Activated CD4-positive, alpha-beta memory T cell treated with anti-CD3 and anti-CD28 coated beads, Interleukin-2, amount 10 ng/mL, durations not matched to agents 7 days and 5 days (primary cell): ENCODE measurements around the gene CBX4. TPM values are rescaled to one million over a fixed set of nuclear protein-coding genes. Genes with fewer than 3 reads are reported as not detected.
"Not testable (repeated sequence)": the region's sequence is repeated elsewhere in the genome, so short reads cannot be mapped to it uniquely, and the experiment has no call there.

Experiments used
- CTCF ChIA-PET: fragments of 350-600 bp; sonication (Branson Sonifier 250); formaldehyde crosslinking; loops from one replicate; lab custom pipeline; 2021; ENCODE audit warnings: antibody characterized with exemption, inconsistent platforms; lab: Charles Lee
- POLR2A ChIA-PET: fragments of 350-600 bp; sonication (Branson Sonifier 250); formaldehyde crosslinking; loops from one replicate; lab custom pipeline; 2021; ENCODE audit warnings: antibody characterized with exemption; lab: Charles Lee
- DNase-seq: peaks from one replicate; pipeline ENCODE4 v3.0.0-alpha.2; 2020
- H3K27ac Mint-ChIP-seq: one replicate; pipeline ENCODE4 v1.8.0; 2021; ENCODE audit warnings: mild to moderate bottlenecking, mixed read lengths
- H3K27me3 Mint-ChIP-seq: one replicate; pipeline ENCODE4 v1.8.0; 2021; ENCODE audit warnings: mixed read lengths
- H3K36me3 Mint-ChIP-seq: one replicate; pipeline ENCODE4 v1.8.0; 2021; ENCODE audit warnings: low read depth, mixed read lengths
- H3K4me1 Mint-ChIP-seq: one replicate; pipeline ENCODE4 v1.8.0; 2021; ENCODE audit warnings: mixed read lengths
- H3K4me3 Mint-ChIP-seq: one replicate; pipeline ENCODE4 v1.8.0; 2021; ENCODE audit warnings: mild to moderate bottlenecking, mixed read lengths
- H3K9me3 Mint-ChIP-seq: one replicate; pipeline ENCODE4 v1.8.0; 2021; ENCODE audit warnings: mixed read lengths
- total RNA-seq, 2 experiments: library from RNA; stranded (reverse); gene quantifications; one replicate each; pipeline ENCODE4 v1.2.3, GENCODE V29; 2021

The CBX4 gene
- total RNA-seq, 2 experiments from 2014 or later: 34.4 to 36.5 TPM

DNA sequence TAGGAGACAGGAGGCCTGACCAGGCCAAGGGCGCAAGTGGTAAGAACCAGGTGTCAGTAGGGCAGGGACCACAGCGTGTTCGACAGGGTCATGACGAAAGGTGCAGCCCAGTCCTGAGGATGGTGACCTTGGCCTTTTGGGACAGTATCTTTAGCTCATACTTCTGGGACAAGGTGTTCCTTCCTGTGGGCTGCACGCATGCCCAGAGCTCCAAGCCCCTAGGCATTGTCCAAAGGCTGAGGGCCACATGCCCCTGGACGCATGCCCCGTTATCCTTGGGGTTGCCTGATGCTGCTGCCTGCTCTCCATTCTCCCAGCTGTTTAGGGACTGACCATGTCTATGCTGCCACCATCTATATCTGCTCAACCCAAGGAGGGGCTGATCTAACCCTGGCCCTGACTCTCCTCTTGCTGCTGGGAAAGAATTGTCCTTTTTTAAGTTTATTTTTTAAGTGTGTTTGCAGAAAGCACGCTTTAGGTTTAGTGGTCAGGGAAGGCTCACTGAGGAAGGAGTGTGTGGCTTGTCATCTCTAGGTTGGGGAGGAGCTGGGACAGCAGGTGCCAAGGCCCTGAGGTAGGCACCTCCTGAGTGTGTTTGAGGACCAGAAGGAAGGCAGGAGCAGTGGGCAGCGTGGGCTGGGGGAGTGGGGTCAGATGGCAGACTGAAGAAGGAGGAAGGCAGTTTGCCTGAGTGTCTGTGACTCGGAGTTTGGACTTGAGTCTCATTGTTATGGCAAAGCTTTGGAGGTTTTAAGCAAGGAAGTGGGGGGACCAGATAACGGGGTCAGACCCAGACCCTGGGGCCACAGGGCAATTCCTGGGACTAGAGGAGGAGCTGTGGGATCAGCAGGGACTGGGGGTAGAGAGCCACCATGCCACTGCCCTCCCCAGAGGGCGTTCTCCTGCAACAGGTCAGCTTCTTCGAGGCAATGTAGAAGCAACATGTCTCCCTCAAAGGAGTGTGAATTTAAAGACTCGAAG is 15.1 kb upstream of the CBX4 start:
- Mint-ChIP-seq H3K27ac (no peak overlapping the region), H3K9me3 (no peaks in the 10 kb centered on the region), H3K4me1 (peaks cover 7% of the 10 kb centered on the region), H3K27me3 (peaks cover 11% of the 10 kb centered on the region), H3K4me3 (no peak overlapping the region), H3K36me3 (no peaks in the 10 kb centered on the region)
- POLR2A ChIA-PET: interaction anchor here (1.0 kb wide), 1 partner anchor 15 kb away, joined by 3 read pairs; the partner anchor contains the start of gene CBX4
- DNase-seq: no peak
- CTCF ChIA-PET: interaction anchor here (0.6 to 1.3 kb wide), 3 partner anchors 10 to 130 kb away, joined by 3 to 6 read pairs (median 4); partner anchors contain the start of gene CBX4

DNA sequence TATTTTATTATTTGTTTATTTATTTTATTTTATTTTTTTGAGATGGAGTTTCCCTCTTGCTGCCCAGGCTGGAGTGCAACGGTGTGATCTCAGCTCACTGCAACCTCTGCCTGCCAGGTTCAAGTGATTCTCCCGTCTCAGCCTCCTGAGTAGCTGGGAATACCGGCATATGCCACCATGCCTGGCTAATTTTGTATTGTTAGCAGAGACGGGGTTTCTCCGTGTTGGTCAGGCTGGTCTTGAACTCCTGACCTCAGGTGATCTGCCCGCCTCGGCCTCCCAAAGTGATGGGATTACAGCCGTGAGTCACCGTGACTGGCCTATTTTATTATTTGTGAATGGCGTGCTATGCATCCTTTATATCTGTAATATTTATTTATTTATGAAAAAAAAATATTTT is 13.9 kb upstream of the CBX4 start:
- H3K27ac Mint-ChIP-seq, H3K9me3 Mint-ChIP-seq, DNase-seq, H3K4me3 Mint-ChIP-seq, H3K36me3 Mint-ChIP-seq, POLR2A ChIA-PET, H3K4me1 Mint-ChIP-seq: not testable (repeated sequence)
- peaks cover 17% of the 10 kb centered on the region for H3K27me3 Mint-ChIP-seq
- CTCF ChIA-PET: interaction anchor here (1.7 kb wide), 1 partner anchor 13 kb away, joined by 3 read pairs; no protein-coding TSS in a partner anchor

DNA sequence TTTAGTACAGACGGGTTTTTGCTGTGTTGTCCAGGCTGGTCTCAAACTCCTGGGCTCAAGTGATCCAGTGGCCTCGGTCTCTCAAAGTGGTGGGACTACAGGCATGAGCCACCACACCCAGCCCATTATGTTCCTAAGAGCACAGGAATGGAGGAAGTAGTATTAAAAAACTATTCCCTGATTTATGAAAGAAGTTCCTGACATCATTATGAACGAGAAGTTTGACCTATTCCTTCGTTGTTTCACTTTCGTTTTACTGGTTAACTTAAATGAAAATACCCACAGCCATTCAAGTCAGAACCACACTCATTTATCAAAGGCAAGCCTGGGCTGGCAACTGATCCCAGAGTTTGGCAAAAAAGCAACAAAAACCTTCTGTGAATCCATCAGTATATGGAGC is 13.5 kb upstream of the CBX4 start:
- no peak for DNase-seq
- Mint-ChIP-seq H3K36me3 (no peaks in the 10 kb centered on the region), H3K9me3 (no peaks in the 10 kb centered on the region), H3K27me3 (peaks cover 21% of the 10 kb centered on the region), H3K27ac (no peak overlapping the region), H3K4me3 (peak overlapping the region; percentile 52), H3K4me1 (peaks cover 7% of the 10 kb centered on the region)
- ChIA-PET POLR2A (no interaction called here), CTCF (interaction anchor here (1.7 kb wide), 1 partner anchor 12 kb away, joined by 3 read pairs; no protein-coding TSS in a partner anchor)

DNA sequence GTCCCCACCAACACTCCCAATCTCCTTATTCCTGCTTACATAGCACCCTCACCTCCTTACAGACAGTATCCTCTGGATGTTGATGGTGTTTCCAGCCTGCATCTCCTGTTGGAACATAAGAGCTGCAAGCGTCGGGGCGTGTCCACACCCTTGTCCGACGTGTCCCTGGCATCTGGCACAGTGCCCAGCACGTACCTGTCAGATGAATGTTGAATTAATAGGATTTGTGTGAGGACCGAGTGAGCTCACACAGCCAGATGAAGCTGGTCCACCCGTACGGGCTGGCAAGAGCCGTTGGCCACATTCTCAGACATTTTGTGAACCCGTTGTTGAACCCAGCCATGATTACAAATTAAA is 12.2 kb upstream of the CBX4 start:
- Mint-ChIP-seq H3K4me1 (peaks cover 7% of the 10 kb centered on the region), H3K36me3 (no peaks in the 10 kb centered on the region)

DNA sequence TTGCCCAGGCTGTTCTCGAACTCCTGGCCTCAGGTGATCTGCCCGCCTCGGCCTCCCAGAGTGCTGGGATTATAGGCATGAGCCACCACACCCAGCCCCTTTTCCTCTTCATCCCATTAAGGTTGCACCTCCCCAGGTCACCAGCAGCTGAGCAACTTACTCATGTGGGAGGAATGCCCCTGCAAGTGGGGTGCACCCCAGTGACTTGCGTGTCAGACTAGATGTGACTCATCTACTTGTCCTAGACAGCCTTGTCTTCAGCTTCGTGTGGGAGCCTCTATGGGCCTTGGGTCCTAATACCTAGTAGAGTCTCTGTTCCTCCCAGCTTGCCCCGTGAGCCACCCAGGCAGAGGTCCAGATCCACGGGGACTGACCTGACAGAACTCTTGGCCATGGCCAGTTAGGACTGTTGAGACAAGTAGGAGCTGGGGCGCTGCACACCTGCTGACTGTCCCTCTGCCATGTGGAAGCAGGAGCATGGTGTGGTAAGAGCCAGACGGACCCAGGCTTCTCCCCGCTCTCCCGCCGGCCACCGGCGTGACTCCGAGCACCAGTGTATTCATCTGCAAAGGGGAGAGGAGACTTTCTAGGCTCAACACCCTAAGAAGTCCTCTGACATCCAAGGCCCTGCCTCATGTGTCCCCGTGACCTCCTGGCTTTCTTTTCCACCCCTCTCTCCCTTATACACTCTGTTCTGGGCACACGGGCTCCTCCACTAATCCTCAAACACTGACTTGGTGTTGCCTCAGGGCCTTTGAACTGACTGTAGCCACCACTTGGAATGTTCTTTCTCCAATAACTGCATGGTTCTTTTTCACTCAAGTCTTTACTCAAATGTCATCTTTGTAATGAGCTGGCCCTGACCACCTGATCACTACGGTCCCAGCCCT is 11.6 kb upstream of the CBX4 start:
- ChIA-PET CTCF (interaction anchor here (1.0 to 1.6 kb wide), 2 partner anchors 11 to 15 kb away, joined by 5 read pairs; partner anchors contain the start of gene CBX4), POLR2A (interaction anchor here (0.9 to 1.4 kb wide), 2 partner anchors 9 to 11 kb away, joined by 4 read pairs; partner anchors contain the start of gene CBX4)
- H3K27me3 Mint-ChIP-seq: peaks cover 25% of the 10 kb centered on the region
- H3K27ac Mint-ChIP-seq: no peak overlapping the region
- H3K4me1 Mint-ChIP-seq: peaks cover 9% of the 10 kb centered on the region
- H3K4me3 Mint-ChIP-seq: no peak overlapping the region
- H3K9me3 Mint-ChIP-seq: no peaks in the 10 kb centered on the region
- DNase-seq: no peak
- no peaks in the 10 kb centered on the region for H3K36me3 Mint-ChIP-seq

More for the DNA sequence above, 12.2 kb upstream of the CBX4 start:
- ChIA-PET POLR2A (interaction anchor here (1.4 kb wide), 1 partner anchor 10 kb away, joined by 4 read pairs; no protein-coding TSS in a partner anchor), CTCF (interaction anchor here (1.0 to 1.7 kb wide), 2 partner anchors 11 to 15 kb away, joined by 3 to 5 read pairs; no protein-coding TSS in a partner anchor)
- Mint-ChIP-seq H3K9me3 (no peaks in the 10 kb centered on the region), H3K27ac (no peak overlapping the region), H3K4me3 (no peak overlapping the region), H3K27me3 (peaks cover 19% of the 10 kb centered on the region)
- DNase-seq: no peak

DNA sequence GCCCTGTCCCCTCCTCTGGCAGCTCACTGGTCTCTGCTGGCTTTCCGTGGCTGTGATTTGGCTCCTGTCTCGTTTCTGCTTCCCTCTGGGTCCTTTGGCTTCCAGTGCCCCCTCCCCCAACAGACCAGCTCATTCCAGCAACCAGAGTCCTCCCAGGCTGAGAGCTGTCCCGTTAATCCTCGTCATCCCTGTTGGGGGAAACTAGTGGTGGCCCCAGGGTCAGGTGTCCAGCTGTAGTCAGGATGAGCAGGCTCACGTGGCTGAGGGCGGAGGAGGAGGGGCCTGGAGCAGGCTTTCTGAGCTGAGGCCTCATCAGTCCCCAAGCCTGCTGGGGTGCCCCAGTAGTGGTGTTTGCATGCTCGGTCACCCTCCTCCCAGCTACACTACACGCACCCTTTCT is 10.7 kb upstream of the CBX4 start:
- Mint-ChIP-seq H3K4me1 (peaks cover 9% of the 10 kb centered on the region), H3K27me3 (peaks cover 33% of the 10 kb centered on the region), H3K36me3 (no peaks in the 10 kb centered on the region), H3K9me3 (no peaks in the 10 kb centered on the region), H3K4me3 (no peak overlapping the region), H3K27ac (no peak overlapping the region)
- POLR2A ChIA-PET: interaction anchor here (0.9 kb wide), 1 partner anchor 10 kb away, joined by 4 read pairs; the partner anchor contains the start of gene CBX4
- CTCF ChIA-PET: interaction anchor here (1.6 kb wide), 1 partner anchor 10 kb away, joined by 5 read pairs; the partner anchor contains the start of gene CBX4
- no peak for DNase-seq

DNA sequence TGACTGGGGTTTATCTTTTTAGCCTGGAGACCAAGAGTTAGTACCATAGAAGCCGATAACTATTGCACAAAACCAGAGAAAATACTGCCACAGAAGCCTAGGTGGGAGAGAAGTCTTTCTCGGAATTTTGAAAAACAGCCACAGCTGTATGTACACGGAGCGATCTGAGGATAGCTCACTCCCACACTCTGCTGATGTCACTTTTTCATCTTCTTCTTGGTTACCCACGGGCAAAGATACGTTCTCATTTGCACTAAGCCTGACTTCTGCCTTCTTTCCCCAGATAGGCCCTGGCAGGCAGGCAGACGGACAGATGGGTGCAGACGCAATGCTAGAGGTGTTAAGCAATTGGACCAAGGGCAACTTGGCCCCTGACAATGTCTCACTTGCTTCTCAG is 9.1 kb upstream of the CBX4 start:
- no peak overlapping the region for H3K4me3 Mint-ChIP-seq
- no peaks in the 10 kb centered on the region for H3K36me3 Mint-ChIP-seq
- ChIA-PET POLR2A (no interaction called here), CTCF (no interaction called here)
- H3K27me3 Mint-ChIP-seq: peaks cover 38% of the 10 kb centered on the region
- H3K4me1 Mint-ChIP-seq: peaks cover 13% of the 10 kb centered on the region
- no peaks in the 10 kb centered on the region for H3K9me3 Mint-ChIP-seq
- DNase-seq: no peak
- no peak overlapping the region for H3K27ac Mint-ChIP-seq

DNA sequence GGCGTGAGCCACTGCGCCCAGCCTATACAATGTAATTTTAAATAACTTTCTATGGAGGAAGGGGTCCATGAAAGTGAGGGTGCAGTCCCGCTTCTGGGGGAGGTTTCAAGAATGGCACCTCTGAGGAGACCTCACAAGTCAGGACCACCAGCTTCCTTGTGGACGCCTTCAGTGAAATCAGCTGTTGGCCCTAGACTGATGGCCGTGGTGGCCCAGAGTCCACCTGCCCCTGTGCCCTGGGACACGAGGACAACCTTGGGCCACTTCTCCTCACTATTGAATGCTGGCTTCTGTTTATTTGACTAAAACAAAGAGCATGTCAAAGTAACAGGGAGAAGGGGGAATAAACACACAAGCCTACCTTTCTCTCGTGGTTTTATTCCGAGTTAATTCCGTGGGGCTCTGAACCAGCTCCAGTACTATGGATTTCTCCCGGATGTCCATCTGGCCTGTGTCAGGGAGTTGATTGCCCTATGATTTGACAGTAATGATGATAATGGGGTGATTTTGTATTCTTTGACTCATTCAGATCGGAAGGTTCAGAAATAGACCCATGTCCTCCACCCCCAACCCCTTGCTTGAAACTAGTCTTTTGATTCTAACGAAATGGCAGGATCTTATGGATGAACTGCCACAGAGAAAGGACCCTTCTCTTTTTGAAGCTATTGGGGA is 8.6 kb upstream of the CBX4 start:
- H3K27me3 Mint-ChIP-seq: peaks cover 40% of the 10 kb centered on the region
- H3K36me3 Mint-ChIP-seq: no peaks in the 10 kb centered on the region
- no peaks in the 10 kb centered on the region for H3K9me3 Mint-ChIP-seq
- no peak overlapping the region for H3K27ac Mint-ChIP-seq
- CTCF ChIA-PET: interaction anchor here (0.5 to 1.7 kb wide), 2 partner anchors 11 to 81 kb away, joined by 3 to 4 read pairs; no protein-coding TSS in a partner anchor
- POLR2A ChIA-PET: no interaction called here
- no peak overlapping the region for H3K4me3 Mint-ChIP-seq
- H3K4me1 Mint-ChIP-seq: peaks cover 13% of the 10 kb centered on the region
- no peak for DNase-seq

DNA sequence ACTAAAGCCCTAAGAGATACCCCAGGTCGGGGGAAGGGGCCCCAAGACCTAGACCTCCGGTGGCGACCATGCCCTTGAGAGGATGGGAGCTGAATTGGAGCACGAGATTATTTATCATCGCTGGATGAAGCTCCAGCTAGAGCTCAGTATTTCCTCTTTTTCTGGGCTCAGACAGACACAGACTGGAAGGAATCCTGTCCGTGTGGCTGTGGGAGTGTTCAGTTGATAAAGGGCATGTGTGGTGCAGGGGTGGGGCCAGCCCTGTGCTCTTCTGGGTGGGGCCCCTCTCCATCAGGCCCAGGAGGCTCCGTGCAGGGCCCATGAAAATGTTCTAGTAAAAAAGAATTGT is 6.3 kb upstream of the CBX4 start:
- peaks cover 58% of the 10 kb centered on the region for H3K27me3 Mint-ChIP-seq
- no peak overlapping the region for H3K4me3 Mint-ChIP-seq
- no peak for DNase-seq
- ChIA-PET CTCF (interaction anchor here (0.9 to 1.9 kb wide), 6 partner anchors 13 to 125 kb away, joined by 3 to 5 read pairs (median 4); no protein-coding TSS in a partner anchor), POLR2A (interaction anchor here (1.4 kb wide), 1 partner anchor 28 kb away, joined by 5 read pairs; no protein-coding TSS in a partner anchor)
- H3K9me3 Mint-ChIP-seq: no peaks in the 10 kb centered on the region
- no peak overlapping the region for H3K27ac Mint-ChIP-seq
- peaks cover 20% of the 10 kb centered on the region for H3K4me1 Mint-ChIP-seq
- no peaks in the 10 kb centered on the region for H3K36me3 Mint-ChIP-seq

DNA sequence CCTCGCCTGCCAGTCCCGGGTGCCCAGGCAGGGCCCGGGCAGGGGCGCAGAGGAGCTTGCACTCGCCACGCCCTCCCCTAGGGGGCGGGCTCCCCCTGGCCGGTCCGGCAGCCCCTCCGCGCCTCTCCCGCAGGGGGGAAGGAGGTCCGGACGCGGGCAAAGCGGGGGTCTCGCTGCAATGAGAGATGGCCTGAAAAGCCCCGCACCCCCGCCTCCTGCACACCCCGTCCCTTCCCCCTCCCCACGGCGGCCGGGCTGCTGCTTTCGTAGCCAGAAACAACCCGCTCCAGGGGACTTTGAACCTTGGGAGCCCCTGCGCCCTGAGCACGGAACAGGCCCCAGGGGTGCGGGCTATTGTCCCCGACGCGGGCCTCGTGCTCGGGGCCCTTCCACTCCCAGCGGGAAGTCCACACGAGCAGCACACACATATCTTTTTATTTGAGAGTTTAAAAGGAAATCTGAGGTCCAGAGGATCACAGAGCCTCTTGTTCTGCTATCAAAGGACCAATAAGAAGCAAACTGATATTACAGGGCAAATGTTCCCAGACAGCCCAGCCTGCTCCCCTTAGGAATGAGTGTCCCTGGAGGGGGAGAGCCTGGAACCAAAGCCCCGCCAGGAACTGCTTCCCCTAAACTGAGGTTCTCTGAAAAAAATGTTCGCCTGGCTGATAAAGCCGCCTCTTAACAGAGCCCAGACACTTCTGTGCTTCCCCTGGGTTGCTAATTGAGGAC is 5.8 kb upstream of the CBX4 start:
- CTCF ChIA-PET: interaction anchor here (0.7 to 1.8 kb wide), 7 partner anchors 9 to 125 kb away, joined by 3 to 5 read pairs (median 3); partner anchors contain the start of gene CBX8
- Mint-ChIP-seq H3K4me3 (no peak overlapping the region), H3K9me3 (no peaks in the 10 kb centered on the region), H3K4me1 (peaks cover 20% of the 10 kb centered on the region), H3K27ac (no peak overlapping the region), H3K36me3 (no peaks in the 10 kb centered on the region), H3K27me3 (peaks cover 60% of the 10 kb centered on the region)
- POLR2A ChIA-PET: no interaction called here
- DNase-seq: peak; percentile 59
